IPS-20b (cell line): ENCODE results near the gene CD6.

Source experiments
- H3K27ac ChIP-seq: one replicate; pipeline ENCODE4 v1.5.1; 2013; ENCODE audit warnings: low read length
- H3K27me3 ChIP-seq: 2 replicates; pipeline ENCODE4 v1.6.1; 2013; ENCODE audit warnings: mild to moderate bottlenecking, low read length, inconsistent platforms; ENCODE audit not compliant: insufficient read depth
- H3K36me3 ChIP-seq: 2 replicates; pipeline ENCODE4 v1.6.1; 2013; ENCODE audit warnings: low read depth, mild to moderate bottlenecking, inconsistent platforms, low read length, moderate library complexity; ENCODE audit not compliant: insufficient read depth
- H3K4me1 ChIP-seq: 2 replicates; pipeline ENCODE4 v1.6.1; 2013; ENCODE audit warnings: mild to moderate bottlenecking, control low read depth, inconsistent platforms, low read length, moderate library complexity; ENCODE audit not compliant: insufficient read depth
- H3K4me3 ChIP-seq: 2 replicates; pipeline ENCODE4 v1.5.1; 2013; ENCODE audit warnings: mild to moderate bottlenecking, low read length, inconsistent platforms
- H3K9ac ChIP-seq: 2 replicates; pipeline ENCODE4 v1.6.1; 2013; ENCODE audit warnings: low read depth, mild to moderate bottlenecking, inconsistent platforms, low read length, moderate library complexity
- H3K9me3 ChIP-seq: 2 replicates; pipeline ENCODE4 v1.6.1; 2013; ENCODE audit warnings: mild to moderate bottlenecking, low read depth, low read length, inconsistent platforms; ENCODE audit not compliant: insufficient read depth

Gene CD6

DNA sequence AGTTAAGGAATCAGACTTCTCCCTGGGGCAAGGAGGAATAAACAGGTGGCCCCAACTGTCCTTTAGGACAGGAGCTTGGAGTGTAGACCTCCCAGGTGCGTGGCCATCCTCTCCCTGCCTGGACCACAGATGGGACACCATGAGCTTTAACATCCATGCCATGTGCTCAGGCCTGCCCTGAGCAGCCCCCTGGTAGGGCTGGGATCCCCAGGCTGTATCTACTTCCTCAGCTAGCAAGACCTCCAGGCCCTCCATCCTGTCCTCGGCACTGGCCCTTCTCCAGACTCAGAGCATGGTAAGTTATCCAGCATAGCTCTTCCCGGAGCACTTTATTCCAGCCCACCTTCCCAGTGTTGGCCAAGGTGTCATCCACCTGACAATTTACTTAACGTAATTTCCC lies 5.7 kb downstream of the CD6 start:
- no peaks in the 10 kb centered on the region for H3K36me3 ChIP-seq
- no peaks in the 10 kb centered on the region for H3K27me3 ChIP-seq
- no peaks in the 10 kb centered on the region for H3K9me3 ChIP-seq
- H3K4me1 ChIP-seq = no peaks in the 10 kb centered on the region
- H3K4me3 ChIP-seq = no peak overlapping the region
- H3K27ac ChIP-seq = no peak overlapping the region
- H3K9ac ChIP-seq = no peak overlapping the region

DNA sequence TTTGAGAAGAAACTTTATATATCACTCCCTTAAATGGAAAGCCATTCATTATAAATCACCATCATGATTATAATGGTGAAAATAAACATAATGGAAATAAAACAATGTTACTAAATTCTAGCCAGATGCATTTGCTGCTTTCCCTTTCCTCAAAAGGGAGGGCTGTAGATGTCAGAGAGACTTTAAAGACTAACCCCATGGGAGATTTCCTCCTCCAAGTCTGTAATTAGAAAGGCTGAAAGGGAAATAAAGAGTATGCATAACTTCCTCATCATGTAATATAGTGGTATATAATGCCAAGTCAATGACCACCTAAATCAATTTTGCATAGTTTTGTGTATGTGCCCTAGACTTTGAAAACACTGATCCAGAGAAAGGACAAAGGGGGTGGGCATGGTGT lies 6.4 kb downstream of the CD6 start:
- Histone ChIP-seq H3K4me3 (no peak overlapping the region), H3K4me1 (no peaks in the 10 kb centered on the region), H3K9me3 (no peaks in the 10 kb centered on the region), H3K9ac (no peak overlapping the region), H3K27ac (no peak overlapping the region), H3K27me3 (no peaks in the 10 kb centered on the region), H3K36me3 (no peaks in the 10 kb centered on the region)

DNA sequence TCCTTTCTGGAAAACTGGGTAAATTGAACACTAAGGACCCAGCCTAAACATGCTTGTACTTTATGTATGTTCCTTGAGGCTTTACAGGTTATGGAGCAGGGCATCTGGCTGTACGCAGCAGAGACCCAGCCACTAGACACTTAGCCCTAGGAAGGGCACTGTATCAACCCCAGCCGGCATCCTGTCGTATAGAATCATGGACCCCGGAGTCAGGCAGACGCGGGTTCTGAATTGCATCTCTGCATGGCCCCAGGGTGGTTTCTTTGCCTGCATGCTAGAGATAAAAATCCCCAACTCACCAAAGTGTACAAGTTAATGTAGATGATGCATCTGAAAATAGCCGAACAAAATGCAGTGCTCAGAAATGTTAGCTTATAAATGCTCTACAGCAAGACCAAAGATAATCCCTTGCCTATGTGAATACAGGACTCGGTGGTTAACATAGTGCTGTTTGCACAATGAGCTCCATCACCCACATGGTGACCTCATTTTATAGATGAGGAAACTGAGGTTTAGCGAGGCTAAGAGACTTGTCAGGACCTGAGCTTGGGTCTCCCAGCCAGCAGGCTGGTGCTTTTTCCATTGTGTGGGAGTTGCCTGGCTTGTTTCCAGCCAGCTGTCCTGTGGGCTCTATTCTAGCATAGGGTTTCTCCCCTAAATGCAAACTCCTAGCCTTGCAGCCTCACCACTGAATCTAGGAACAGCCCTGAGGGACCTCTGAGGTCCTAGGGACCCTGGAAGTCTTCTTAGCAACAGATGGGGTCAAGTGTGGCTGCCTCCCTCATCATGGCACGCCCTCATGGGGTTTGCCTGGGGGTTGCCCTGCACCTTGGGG lies 7.3 kb downstream of the CD6 start:
- no peaks in the 10 kb centered on the region for H3K27me3 ChIP-seq
- H3K9me3 ChIP-seq = no peaks in the 10 kb centered on the region
- H3K4me1 ChIP-seq = no peaks in the 10 kb centered on the region
- no peak overlapping the region for H3K4me3 ChIP-seq
- H3K27ac ChIP-seq = no peak overlapping the region
- H3K9ac ChIP-seq = no peak overlapping the region
- no peaks in the 10 kb centered on the region for H3K36me3 ChIP-seq

DNA sequence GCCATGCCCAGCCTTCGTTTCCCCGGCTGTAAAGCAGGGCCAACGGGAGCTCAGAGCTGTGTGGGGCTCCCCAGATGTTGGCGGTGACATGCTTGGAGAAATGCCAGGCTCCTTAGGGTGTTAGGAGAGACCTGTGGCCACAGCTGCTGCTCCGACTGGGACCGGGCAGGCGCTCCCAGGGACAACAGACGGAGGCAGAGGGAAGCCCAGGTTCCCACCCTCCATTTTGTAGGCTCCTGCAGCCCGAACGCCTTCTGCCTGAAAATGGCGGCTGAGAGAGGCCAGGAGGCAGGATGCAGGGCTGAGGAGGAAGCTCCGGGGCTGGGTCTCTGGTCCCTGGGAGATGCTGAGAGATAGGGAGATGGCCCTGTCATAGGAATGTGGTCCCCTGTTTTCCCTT lies 10.0 kb downstream of the CD6 start:
- no peaks in the 10 kb centered on the region for H3K9me3 ChIP-seq
- no peaks in the 10 kb centered on the region for H3K4me1 ChIP-seq
- H3K9ac ChIP-seq = no peak overlapping the region
- no peaks in the 10 kb centered on the region for H3K27me3 ChIP-seq
- no peak overlapping the region for H3K4me3 ChIP-seq
- H3K36me3 ChIP-seq = no peaks in the 10 kb centered on the region
- H3K27ac ChIP-seq = no peak overlapping the region

DNA sequence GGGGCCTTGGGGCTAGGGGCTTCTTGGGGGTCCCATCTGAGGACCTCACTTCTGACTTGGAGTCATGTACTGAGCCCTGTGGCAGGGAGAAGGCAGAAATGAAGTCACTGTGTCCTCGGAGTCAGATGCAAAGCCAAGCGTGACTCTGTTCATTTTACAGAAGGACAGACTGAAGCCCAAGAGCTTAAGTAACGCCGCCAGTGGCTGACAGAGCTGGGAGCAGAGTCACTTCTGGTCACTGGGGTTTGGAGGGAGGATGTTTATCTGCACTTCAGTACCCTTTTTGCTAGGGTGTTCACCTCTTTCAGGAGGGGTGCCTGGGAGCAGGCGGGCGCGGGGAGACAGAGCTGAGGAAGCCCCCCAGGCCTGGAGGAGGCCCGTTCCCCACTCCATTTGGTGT lies 10.7 kb downstream of the CD6 start:
- Histone ChIP-seq H3K27ac (no peak overlapping the region), H3K27me3 (no peaks in the 10 kb centered on the region), H3K4me3 (no peak overlapping the region), H3K4me1 (no peaks in the 10 kb centered on the region), H3K9ac (no peak overlapping the region), H3K36me3 (no peaks in the 10 kb centered on the region), H3K9me3 (no peaks in the 10 kb centered on the region)

DNA sequence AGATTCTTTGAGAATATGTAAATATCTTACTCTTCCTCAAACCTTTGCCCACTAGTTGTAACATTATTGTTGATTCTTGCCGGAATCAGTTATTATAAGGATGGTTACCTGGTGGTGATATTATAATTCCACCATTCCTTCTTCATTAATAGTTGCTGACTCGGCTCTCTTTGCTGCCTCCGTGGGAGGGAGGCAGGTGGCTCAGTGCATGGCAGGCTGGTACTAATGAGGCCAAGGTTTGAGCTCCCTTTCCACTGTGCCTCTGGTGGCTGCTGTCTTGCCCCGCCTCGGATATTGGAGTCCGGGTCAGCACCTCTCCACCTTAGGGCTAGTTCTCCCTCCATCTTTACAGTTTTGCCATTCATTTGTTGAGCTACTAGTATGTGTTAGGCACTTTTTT lies 12.7 kb downstream of the CD6 start:
- no peaks in the 10 kb centered on the region for H3K27me3 ChIP-seq
- H3K36me3 ChIP-seq = no peaks in the 10 kb centered on the region
- H3K27ac ChIP-seq = no peak overlapping the region

DNA sequence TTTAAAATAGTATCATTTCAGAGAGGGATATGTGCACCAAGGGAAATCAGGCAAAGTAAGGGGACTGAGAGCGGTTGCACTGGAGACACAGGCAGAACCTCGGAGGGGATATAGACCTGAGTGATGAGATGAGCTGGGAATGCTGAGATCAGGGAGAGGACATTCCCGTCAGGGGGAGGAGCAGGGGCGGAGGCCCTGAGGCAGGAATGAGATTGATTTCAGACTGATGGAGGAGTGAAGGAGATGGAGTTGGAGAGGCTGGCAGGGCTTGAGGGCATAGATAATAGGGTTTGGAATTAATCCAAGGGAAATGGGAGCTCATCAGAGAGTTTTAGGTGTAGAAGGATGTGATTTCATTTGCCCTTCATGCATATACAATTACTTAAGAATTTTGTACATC lies 13.2 kb downstream of the CD6 start:
- H3K36me3 ChIP-seq = no peaks in the 10 kb centered on the region
- H3K27me3 ChIP-seq = no peaks in the 10 kb centered on the region
- no peak overlapping the region for H3K27ac ChIP-seq
- no peak overlapping the region for H3K4me3 ChIP-seq
- no peaks in the 10 kb centered on the region for H3K9me3 ChIP-seq
- no peak overlapping the region for H3K9ac ChIP-seq
- no peaks in the 10 kb centered on the region for H3K4me1 ChIP-seq

More for the DNA sequence above, 12.7 kb downstream of the CD6 start:
- Histone ChIP-seq H3K4me1 (no peaks in the 10 kb centered on the region), H3K9ac (no peak overlapping the region), H3K9me3 (no peaks in the 10 kb centered on the region), H3K4me3 (no peak overlapping the region)

DNA sequence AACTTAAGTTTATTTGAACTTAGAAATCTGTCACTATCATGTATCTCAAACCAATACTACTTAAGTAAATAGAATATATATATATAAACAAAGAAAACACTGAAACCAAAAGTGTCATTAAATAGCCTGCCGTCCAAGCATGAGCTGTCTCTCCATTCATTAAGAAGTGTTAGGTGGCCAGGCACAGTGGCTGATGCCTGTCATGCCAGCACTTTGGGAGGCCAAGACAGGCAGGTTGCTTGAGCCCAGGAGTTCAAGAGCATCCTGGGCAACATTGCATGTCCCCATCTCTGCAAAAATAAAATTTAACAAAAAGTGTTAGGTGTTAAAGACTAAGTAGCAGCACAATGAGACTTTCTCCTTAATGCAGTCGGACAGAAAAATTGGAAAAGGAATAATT lies 14.0 kb downstream of the CD6 start:
- Histone ChIP-seq H3K4me3 (no peak overlapping the region), H3K27me3 (no peaks in the 10 kb centered on the region), H3K9ac (no peak overlapping the region), H3K27ac (no peak overlapping the region), H3K9me3 (no peaks in the 10 kb centered on the region), H3K4me1 (no peaks in the 10 kb centered on the region), H3K36me3 (no peaks in the 10 kb centered on the region)

DNA sequence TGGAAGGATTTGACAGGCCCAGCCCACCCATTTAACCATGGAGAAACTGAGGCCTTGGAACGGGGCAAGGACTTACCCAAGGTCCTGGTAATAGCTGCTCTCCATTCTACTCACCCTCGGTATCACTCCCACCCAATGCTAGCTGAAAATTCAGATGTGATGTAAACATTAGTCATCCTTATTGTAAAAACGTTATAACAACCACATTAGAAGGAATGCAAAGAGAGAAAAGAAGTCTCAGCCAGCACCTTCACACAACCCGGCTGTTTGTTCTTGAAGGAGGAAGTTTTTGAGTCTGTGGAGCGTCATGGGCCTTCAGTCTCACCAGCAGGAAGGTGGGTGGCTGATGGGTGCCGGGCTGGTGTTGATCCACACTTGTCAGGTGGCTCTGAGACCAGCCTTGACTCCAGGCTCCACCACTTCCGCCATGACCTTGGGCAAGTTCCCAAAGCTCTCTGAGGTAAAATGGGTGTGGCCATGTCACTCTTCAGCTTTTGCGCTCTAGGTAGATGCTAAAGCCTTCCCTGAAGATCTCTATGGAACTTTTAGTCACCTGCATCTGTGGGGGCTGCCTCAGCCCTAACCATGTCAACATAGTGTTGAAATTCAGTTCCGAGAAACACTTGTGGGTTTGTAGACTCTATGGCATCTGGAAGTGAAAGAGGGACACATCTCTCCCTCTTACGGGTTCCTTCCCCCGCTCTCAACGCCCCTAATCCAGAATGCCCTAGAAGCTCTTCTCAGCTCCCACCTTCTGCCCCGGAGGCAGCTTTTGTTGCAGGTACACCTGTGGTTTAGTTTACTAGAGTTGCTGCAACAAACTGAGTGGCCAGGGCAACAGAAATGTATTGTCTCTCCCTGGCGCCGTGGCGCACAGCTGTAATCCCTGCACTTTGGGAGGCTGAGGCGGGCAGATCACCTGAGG lies 14.8 kb downstream of the CD6 start:
- Histone ChIP-seq H3K36me3 (no peaks in the 10 kb centered on the region), H3K27ac (no peak overlapping the region)

DNA sequence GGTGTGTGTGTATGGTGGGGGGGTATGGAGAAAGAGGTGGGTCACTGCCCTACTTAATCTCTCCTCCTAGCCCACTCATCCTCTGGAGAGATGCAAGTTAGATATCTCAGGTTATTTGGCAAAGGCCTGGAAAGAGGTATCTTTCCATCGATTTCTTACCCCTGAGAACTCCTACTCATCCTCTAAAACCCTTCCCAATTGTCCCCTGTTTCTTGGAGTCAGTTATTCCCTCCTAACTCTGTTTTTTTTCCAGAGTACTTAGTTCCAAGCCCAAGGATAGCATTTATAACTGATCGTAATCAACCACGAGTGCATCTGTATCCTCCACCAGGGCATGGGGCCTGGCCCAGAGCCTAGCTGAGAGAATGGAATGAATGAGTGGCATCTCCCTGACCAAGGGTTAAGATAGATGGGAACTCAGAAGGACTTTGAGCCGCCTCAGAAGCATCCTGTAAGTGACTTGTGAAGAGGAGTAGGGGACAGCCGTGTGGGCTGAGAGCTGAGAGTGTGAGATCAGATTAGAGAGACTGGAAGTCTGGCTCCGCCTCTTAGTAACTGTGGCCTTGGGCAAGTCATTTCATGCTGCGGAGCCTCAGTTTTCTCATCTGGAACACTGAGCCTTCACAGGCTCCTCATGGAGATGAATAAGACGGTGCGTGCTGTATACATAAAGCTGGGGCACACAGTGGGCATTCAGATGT lies 16.2 kb downstream of the CD6 start:
- no peaks in the 10 kb centered on the region for H3K9me3 ChIP-seq
- H3K27me3 ChIP-seq = 0 out of 2 replicates have a peak, but pooled peaks cover under 1% of the 10 kb centered on the region
- no peaks in the 10 kb centered on the region for H3K4me1 ChIP-seq
- no peak overlapping the region for H3K4me3 ChIP-seq
- no peaks in the 10 kb centered on the region for H3K36me3 ChIP-seq
- no peak overlapping the region for H3K27ac ChIP-seq
- no peak overlapping the region for H3K9ac ChIP-seq

More for the DNA sequence above, 14.8 kb downstream of the CD6 start:
- no peak overlapping the region for H3K4me3 ChIP-seq
- no peak overlapping the region for H3K9ac ChIP-seq
- no peaks in the 10 kb centered on the region for H3K9me3 ChIP-seq
- H3K27me3 ChIP-seq = no peaks in the 10 kb centered on the region
- H3K4me1 ChIP-seq = no peaks in the 10 kb centered on the region

DNA sequence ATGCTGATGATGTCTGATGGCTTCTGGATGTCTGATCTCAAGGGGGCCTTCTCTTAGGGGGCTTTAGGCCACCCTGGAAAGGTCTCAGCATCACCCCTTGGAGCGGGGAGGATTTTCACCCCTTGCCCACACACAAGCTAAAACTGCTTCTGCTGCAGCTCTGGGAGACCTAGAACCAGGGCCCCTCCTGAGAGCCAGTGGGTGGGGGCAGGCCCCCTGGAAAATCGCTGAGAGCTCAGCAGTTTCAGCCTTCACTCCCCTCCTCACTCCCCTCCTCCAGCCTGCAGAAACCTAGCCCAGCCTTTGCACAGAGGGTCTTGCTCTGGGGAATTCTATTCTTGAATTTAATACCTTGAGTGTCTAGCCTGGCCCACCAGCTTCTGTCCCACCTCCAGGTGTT lies 17.2 kb downstream of the CD6 start:
- H3K4me1 ChIP-seq = no peaks in the 10 kb centered on the region
- H3K36me3 ChIP-seq = no peaks in the 10 kb centered on the region
- H3K4me3 ChIP-seq = no peak overlapping the region
- H3K9ac ChIP-seq = no peak overlapping the region
- no peaks in the 10 kb centered on the region for H3K9me3 ChIP-seq
- H3K27me3 ChIP-seq = peaks cover 6% of the 10 kb centered on the region; the same call in 1 of the 2 replicates
- no peak overlapping the region for H3K27ac ChIP-seq
